HepG2 (cell line): ENCODE data around the gene SGPL1. TPM values are rescaled to one million over a fixed set of nuclear protein-coding genes. Genes with fewer than 3 reads are reported as not detected.
A peak's percentile ranks its signal among the peaks of the same experiment; 100 is the strongest.

Experiments used
- ATAC-seq: fragments of 200-7000 bp; cut with Tn5 transposase; 3 replicates; pipeline ENCODE4 v1.9.1; 2020; ENCODE audit warnings: mild to moderate bottlenecking, moderate library complexity
- BruUV-seq: library from RNA; stranded (reverse); fragments of 400-500 nt; replicated peaks from 2 replicates; lab custom pipeline; 2021; lab: Mats Ljungman, UMichigan
- CTCF ChIA-PET: fragments of 300-600 bp; formaldehyde crosslinking; extraction: SDS; loops from one replicate; lab custom pipeline; 2021; ENCODE audit warnings: low total read pairs, inconsistent platforms, low intra/inter-chr PET ratio; lab: Yijun Ruan, JAX
- POLR2A ChIA-PET: fragments of 350-600 bp; sonication (Branson Sonifier 250); formaldehyde crosslinking; loops from one replicate; lab custom pipeline; 2020; ENCODE audit warnings: antibody characterized with exemption, inconsistent platforms; lab: Yijun Ruan, JAX
- DNase-seq: peaks from one replicate; pipeline ENCODE4 v3.0.0-alpha.2; 2015; ENCODE audit warnings: low spot score
- FAIRE-seq: peaks from 3 replicates; lab custom pipeline; 2011; peaks lifted over from hg19 to GRCh38; lab: Jason Lieb, UNC
- H2AFZ ChIP-seq: one replicate; pipeline ENCODE4 v1.6.1; 2011; ENCODE audit warnings: low read length, inconsistent platforms
- H3K27ac ChIP-seq: fragments of 300-600 bp; 3 replicates; pipeline ENCODE4 v1.8.0; 2011; ENCODE audit warnings: mixed run types, mild to moderate bottlenecking, mixed read lengths, low read length, inconsistent platforms; ENCODE audit not compliant: insufficient read depth; ENCODE audit errors: extremely low read length
- H3K27me3 ChIP-seq, 2 experiments: fragments of 200-600 bp in 1 of 2; 2 replicates in 1 of 2; 3 replicates in 1 of 2; pipeline versions ENCODE4 v1.6.0 to v1.8.0; 2011; ENCODE audit warnings: low read length in 2 of 2, mild to moderate bottlenecking in 2 of 2, moderate library complexity in 2 of 2, inconsistent platforms in 1 of 2; ENCODE audit not compliant: insufficient read depth in 2 of 2, control insufficient read depth in 1 of 2
- H3K36me3 ChIP-seq, 2 experiments: fragments of 200-600 bp in 1 of 2; replicated peaks in 1 of 2; 2 replicates in 1 of 2; 3 replicates in 1 of 2; pipeline versions ENCODE4 v1.5.1 to v1.8.0; 2011; ENCODE audit warnings: low read length in 2 of 2, inconsistent platforms in 1 of 2; ENCODE audit not compliant: insufficient read depth in 2 of 2, control insufficient read depth in 1 of 2
- H3K4me1 ChIP-seq: 2 replicates; pipeline ENCODE4 v1.5.1; 2012; ENCODE audit warnings: low read length, inconsistent platforms; ENCODE audit not compliant: insufficient read depth
- H3K4me2 ChIP-seq: 2 replicates; pipeline ENCODE4 v1.6.0; 2011; ENCODE audit warnings: low read depth, low read length, inconsistent platforms
- H3K4me3 ChIP-seq, 3 experiments: fragments of 200-600 bp in 1 of 3; sonication (generic), shearing (Covaris generic) in 1 of 3; replicated peaks in 1 of 3; 2 replicates each; pipeline ENCODE4 v1.5.1; 2011 to 2016; ENCODE audit warnings: low read length in 3 of 3, inconsistent platforms in 2 of 3, low read depth in 2 of 3, mild to moderate bottlenecking in 2 of 3, control low read depth in 1 of 3, mixed read lengths in 1 of 3; ENCODE audit not compliant: insufficient read depth in 1 of 3
- H3K79me2 ChIP-seq: one replicate; pipeline ENCODE4 v1.6.1; 2011; ENCODE audit warnings: low read length, inconsistent platforms; ENCODE audit not compliant: insufficient read depth
- H3K9ac ChIP-seq: 2 replicates; pipeline ENCODE4 v1.6.0; 2011; ENCODE audit warnings: mild to moderate bottlenecking, low read depth, low read length, inconsistent platforms; ENCODE audit not compliant: insufficient read depth
- H3K9me3 ChIP-seq: 2 replicates; pipeline ENCODE4 v1.5.1; 2012; ENCODE audit warnings: mild to moderate bottlenecking, low read length
- H4K20me1 ChIP-seq: 2 replicates; pipeline ENCODE4 v1.6.0; 2011; ENCODE audit warnings: inconsistent platforms, mild to moderate bottlenecking, low read length, moderate library complexity; ENCODE audit not compliant: insufficient read depth
- CREB1 ChIP-seq, 2 experiments: fragments of 450-650 bp in 1 of 2; IDR thresholded peaks; 2 replicates each; pipeline ENCODE4 v1.6.1; 2016 to 2017; ENCODE audit warnings: control low read depth in 1 of 2, mild to moderate bottlenecking in 1 of 2, missing compliant biosample characterization in 1 of 2, missing genetic modification characterization in 1 of 2
- ZNF44 ChIP-seq: sonication (generic); formaldehyde crosslinking; IDR thresholded peaks from 2 replicates; pipeline ENCODE4 v1.5.1; 2020; ENCODE audit warnings: mild to moderate bottlenecking, missing genetic modification reagents
- ZNF468 ChIP-seq: sonication (generic); formaldehyde crosslinking; IDR thresholded peaks from 2 replicates; pipeline ENCODE4 v1.8.0; 2022; ENCODE audit warnings: mild to moderate bottlenecking, moderate library complexity, missing genetic modification reagents
- ZNF724P ChIP-seq: sonication (generic); formaldehyde crosslinking; IDR thresholded peaks from 2 replicates; pipeline ENCODE4 v1.8.0; 2022; ENCODE audit warnings: missing genetic modification reagents, borderline replicate concordance
- ZSCAN9 ChIP-seq: IDR thresholded peaks from 2 replicates; pipeline ENCODE4 v1.6.1; 2016; ENCODE audit warnings: borderline replicate concordance
- WGBS: methylation state at CpG from one replicate; pipeline ENCODE4 v1.1.6; 2017; ENCODE audit warnings: low lambda C conversion rate; 5-methylcytosine and 5-hydroxymethylcytosine counted together
- in situ Hi-C: cut with HindIII; loops from 2 replicates; pipeline ENCODE4 v1.10.0; 2017; ENCODE audit warnings: low pct_unique_long_range_greater_than_20kb; ENCODE audit not compliant: extremely low pct_ligation_motif_present
- intact Hi-C: fragments of 100-400 bp; cut with micrococcal nuclease; formaldehyde crosslinking; loops from one replicate; pipeline ENCODE4 v1.10.0; 2022; ENCODE audit not compliant: unreplicated experiment
- polyA plus RNA-seq, 8 experiments: library from polyadenylated mRNA; depleted of rRNA in 3 of 8; stranded (reverse) in 7 of 8; unstranded in 1 of 8; fragments of >200 nt; fragmentation: Illumina TruSeq in 4 of 8; extraction: Trizol in 4 of 8; gene quantifications; 2 replicates each; pipeline versions ENCODE4 v1.2.1 to v1.2.3, GENCODE V29; 2011 to 2016; ENCODE audit warnings: low read depth in 4 of 8, missing spikeins in 1 of 8, mixed read lengths in 1 of 8; ENCODE audit not compliant: insufficient read depth in 1 of 8
- total RNA-seq, 5 experiments: library from RNA; depleted of rRNA; stranded (reverse); fragments of >200 nt; fragmentation: Illumina TruSeq; extraction: Trizol; gene quantifications; 2 replicates each; pipeline ENCODE4 v1.2.3, GENCODE V29; 2016; ENCODE audit warnings: low read depth in 1 of 5
- TF ChIP-seq, protein P1 (sequence below): sonication (generic); formaldehyde crosslinking; IDR thresholded peaks from 2 replicates; pipeline ENCODE4 v1.5.1; 2020; ENCODE audit warnings: mild to moderate bottlenecking, missing genetic modification reagents, borderline replicate concordance

SGPL1 gene
- total and polyA plus RNA-seq, 2 of the 13 experiments (the other 11 are each of a cell fraction or from before 2014, with no cell fraction given): 17.6 to 25.0 TPM

GRCh38 chr10:70820976-70821750 is 5.4 kb downstream of the SGPL1 start:
- ATAC-seq (no peak), FAIRE-seq (no peak), DNase-seq (no peak)
- no peak overlapping the region for H3K27ac ChIP-seq
- H3K4me1 ChIP-seq: peaks cover 17% of the 10 kb centered on the region
- TF ChIP-seq ZSCAN9 (CRISPR knock-in tag): no peak
- peak; percentile 52; the same call in 1 of the 2 replicates for TF ChIP-seq CREB1 (IDR thresholded peaks at IDR 0.05)
- no peak for TF ChIP-seq CREB1 (CRISPR knock-in tag; IDR thresholded peaks at IDR 0.05)
- POLR2A ChIA-PET: no interaction called here
- no peak overlapping the region for H3K4me3 ChIP-seq
- intact Hi-C loops (no loop called here), in situ Hi-C loops (no loop called here)
- peaks cover 11% of the 10 kb centered on the region for H3K79me2 ChIP-seq
- H3K4me2 ChIP-seq: no peak overlapping the region
- no peaks in the 10 kb centered on the region for H3K9me3 ChIP-seq
- no TSS peak for BruUV-seq
- H3K36me3 ChIP-seq: peaks cover 0 to 27% of the 10 kb centered on the region in 2 experiments; a peak in 2 of 5 replicates
- no peak overlapping the region for H2AFZ ChIP-seq
- H3K27me3 ChIP-seq: no peaks in the 10 kb centered on the region
- 97% methylated on average over 4 of the region's 4 CpGs for WGBS
- H4K20me1 ChIP-seq: no peaks in the 10 kb centered on the region
- no peak overlapping the region for H3K9ac ChIP-seq
- CTCF ChIA-PET: no interaction called here

DNA sequence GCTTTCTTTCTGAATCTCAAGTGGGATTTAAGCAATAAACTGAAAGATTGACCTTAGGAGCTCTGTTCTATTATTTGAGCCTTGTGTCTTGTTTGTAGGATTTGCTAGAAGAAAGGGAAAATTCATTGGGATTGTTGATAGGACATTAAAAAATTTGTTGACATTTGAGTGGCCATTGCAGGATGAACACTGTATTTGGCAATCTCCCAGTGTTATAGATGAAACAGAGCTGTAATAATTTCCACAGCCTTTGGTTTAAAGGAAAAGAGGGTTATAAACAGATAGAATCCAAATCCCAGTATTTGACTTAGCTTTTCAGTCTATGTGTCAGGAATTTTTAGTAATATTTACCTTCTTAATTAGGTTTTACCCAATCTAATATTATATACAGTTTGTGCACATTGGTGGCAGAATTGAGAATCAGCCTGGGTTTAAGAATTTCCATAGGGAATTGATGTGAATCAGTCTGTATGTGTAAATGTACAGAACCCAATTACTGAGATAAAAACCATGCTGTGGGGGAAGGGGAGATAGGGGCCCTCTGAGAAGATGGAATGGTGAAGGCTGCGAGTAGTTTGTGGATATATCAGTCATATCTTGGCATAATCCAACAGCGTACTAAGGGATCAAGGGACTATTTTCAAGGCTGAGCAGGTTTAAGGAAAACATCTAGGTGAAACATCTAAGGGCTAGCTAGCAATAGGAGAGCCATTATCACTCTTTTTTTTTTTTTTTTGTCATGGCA is 6.5 kb downstream of the SGPL1 start:
- no peaks in the 10 kb centered on the region for H4K20me1 ChIP-seq
- H3K4me2 ChIP-seq: no peak overlapping the region
- H3K27me3 ChIP-seq: no peaks in the 10 kb centered on the region
- H3K9me3 ChIP-seq: no peaks in the 10 kb centered on the region
- peaks cover 10% of the 10 kb centered on the region for H3K4me1 ChIP-seq
- H2AFZ ChIP-seq: no peak overlapping the region
- no peak for TF ChIP-seq ZNF724P (CRISPR knock-in tag)
- TF ChIP-seq ZNF44 (CRISPR knock-in tag): no peak
- TF ChIP-seq, protein P1, sequence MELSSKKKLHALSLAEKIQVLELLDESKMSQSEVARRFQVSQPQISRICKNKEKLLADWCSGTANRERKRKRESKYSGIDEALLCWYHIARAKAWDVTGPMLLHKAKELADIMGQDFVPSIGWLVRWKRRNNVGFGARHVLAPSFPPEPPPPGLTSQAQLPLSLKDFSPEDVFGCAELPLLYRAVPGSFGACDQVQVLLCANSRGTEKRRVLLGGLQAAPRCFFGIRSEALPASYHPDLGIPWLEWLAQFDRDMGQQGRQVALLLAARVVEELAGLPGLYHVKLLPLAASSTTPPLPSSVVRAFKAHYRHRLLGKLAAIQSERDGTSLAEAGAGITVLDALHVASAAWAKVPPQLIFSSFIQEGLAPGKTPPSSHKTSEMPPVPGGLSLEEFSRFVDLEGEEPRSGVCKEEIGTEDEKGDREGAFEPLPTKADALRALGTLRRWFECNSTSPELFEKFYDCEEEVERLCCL (CRISPR knock-in tag): no peak
- no peak for TF ChIP-seq ZNF468 (CRISPR knock-in tag)
- H3K36me3 ChIP-seq: peaks cover 0 to 28% of the 10 kb centered on the region in 2 experiments; a peak in 3 of 5 replicates
- intact Hi-C loops: no loop called here
- CTCF ChIA-PET: no interaction called here
- POLR2A ChIA-PET: no interaction called here
- no peak overlapping the region for H3K27ac ChIP-seq
- BruUV-seq: no TSS peak
- H3K79me2 ChIP-seq: peaks cover 11% of the 10 kb centered on the region
- H3K9ac ChIP-seq: no peak overlapping the region
- in situ Hi-C loops: no loop called here
- no peak for DNase-seq
- FAIRE-seq: no peak
- H3K4me3 ChIP-seq: no peak overlapping the region
- ATAC-seq: no peak
- 94% methylated on average over 2 of the region's 2 CpGs for WGBS
